ENCODE results near the gene LDLR.

Gene LDLR

GRCh38 chr19:11091703-11092153, 2.5 kb downstream of the LDLR start (continued):
- TF ChIP-seq ARNTL (CRISPR knock-in tag; IDR thresholded peaks at IDR 0.05; ENCODE audit: borderline replicate concordance, low read depth), result no peak
- no peak for TF ChIP-seq CREB5 (CRISPR knock-in tag; IDR thresholded peaks at IDR 0.05; ENCODE audit: low read depth)
- TF ChIP-seq ISL1 (CRISPR knock-in tag; IDR thresholded peaks at IDR 0.05), result no peak
- no peak for TF ChIP-seq ZFP30 (CRISPR knock-in tag; IDR thresholded peaks at IDR 0.05)
- no peak for TF ChIP-seq ZFP3 (CRISPR knock-in tag; IDR thresholded peaks at IDR 0.05)
- TF ChIP-seq GLIS3 (CRISPR knock-in tag; IDR thresholded peaks at IDR 0.05), result no peak

GRCh38 chr19:11092181-11092538, 2.9 kb downstream of the LDLR start:
- no peak for ATAC-seq
- TF ChIP-seq ZC3H10 (CRISPR knock-in tag; IDR thresholded peaks at IDR 0.05), result no peak
- no peak for TF ChIP-seq ZFP30 (CRISPR knock-in tag; IDR thresholded peaks at IDR 0.05)
- no peak for TF ChIP-seq RARB (CRISPR knock-in tag; IDR thresholded peaks at IDR 0.05)
- TF ChIP-seq PATZ1 (CRISPR knock-in tag; IDR thresholded peaks at IDR 0.05; ENCODE audit: borderline replicate concordance), result no peak
- no peak for TF ChIP-seq ZNF565 (CRISPR knock-in tag; conservative IDR thresholded peaks at IDR 0.05; ENCODE audit: low read depth)
- no peak for TF ChIP-seq POU6F1 (CRISPR knock-in tag; IDR thresholded peaks at IDR 0.05; ENCODE audit: borderline replicate concordance, low read depth)
- no peak for TF ChIP-seq GLIS3 (CRISPR knock-in tag; IDR thresholded peaks at IDR 0.05)
- TF ChIP-seq TSHZ2 (CRISPR knock-in tag; IDR thresholded peaks at IDR 0.05), result no peak
- TF ChIP-seq SNAI2 (CRISPR knock-in tag; IDR thresholded peaks at IDR 0.05), result no peak
- TF ChIP-seq ARNTL (CRISPR knock-in tag; IDR thresholded peaks at IDR 0.05; ENCODE audit: borderline replicate concordance, low read depth), result no peak
- TF ChIP-seq BACH2 (CRISPR knock-in tag; IDR thresholded peaks at IDR 0.05; ENCODE audit: borderline replicate concordance), result no peak
- TF ChIP-seq ISL1 (CRISPR knock-in tag; IDR thresholded peaks at IDR 0.05), result no peak
- no peak for TF ChIP-seq PPARA (CRISPR knock-in tag; IDR thresholded peaks at IDR 0.05; ENCODE audit: borderline replicate concordance)
- TF ChIP-seq ESRRG (CRISPR knock-in tag; IDR thresholded peaks at IDR 0.05), result no peak
- TF ChIP-seq TCF4 (CRISPR knock-in tag; IDR thresholded peaks at IDR 0.05; ENCODE audit: borderline replicate concordance), result no peak
- TF ChIP-seq CSRNP3 (CRISPR knock-in tag; IDR thresholded peaks at IDR 0.05), result no peak
- TF ChIP-seq ZFP3 (CRISPR knock-in tag; IDR thresholded peaks at IDR 0.05), result no peak
- no peak for TF ChIP-seq CSDC2 (CRISPR knock-in tag; IDR thresholded peaks at IDR 0.05)

GRCh38 chr19:11093689-11094238, 4.5 kb downstream of the LDLR start:
- TF ChIP-seq TOX (CRISPR knock-in tag; IDR thresholded peaks at IDR 0.05; ENCODE audit: borderline replicate concordance) (no peak), BACH2 (CRISPR knock-in tag; IDR thresholded peaks at IDR 0.05; ENCODE audit: borderline replicate concordance) (no peak), CSDC2 (CRISPR knock-in tag; IDR thresholded peaks at IDR 0.05) (no peak), TCF4 (CRISPR knock-in tag; IDR thresholded peaks at IDR 0.05; ENCODE audit: borderline replicate concordance) (no peak), CREB5 (CRISPR knock-in tag; IDR thresholded peaks at IDR 0.05; ENCODE audit: low read depth) (no peak), ARNTL (CRISPR knock-in tag; IDR thresholded peaks at IDR 0.05; ENCODE audit: borderline replicate concordance, low read depth) (no peak), ISL1 (CRISPR knock-in tag; IDR thresholded peaks at IDR 0.05) (no peak), ESRRG (CRISPR knock-in tag; IDR thresholded peaks at IDR 0.05) (no peak), POU6F1 (CRISPR knock-in tag; IDR thresholded peaks at IDR 0.05; ENCODE audit: borderline replicate concordance, low read depth) (no peak), ZC3H10 (CRISPR knock-in tag; IDR thresholded peaks at IDR 0.05) (no peak), ZNF8 (CRISPR knock-in tag; IDR thresholded peaks at IDR 0.05) (no peak), ZNF70 (CRISPR knock-in tag; IDR thresholded peaks at IDR 0.05) (no peak), ZNF565 (CRISPR knock-in tag; conservative IDR thresholded peaks at IDR 0.05; ENCODE audit: low read depth) (no peak), ZFP3 (CRISPR knock-in tag; IDR thresholded peaks at IDR 0.05) (no peak), RARB (CRISPR knock-in tag; IDR thresholded peaks at IDR 0.05) (no peak)
- ATAC-seq, result no peak

Measured in SK-N-SH treated with all-trans-retinoic acid at 6 μM for 48 hours (cell line).